Astrocyte (in vitro differentiated cells and primary cell): ENCODE data around the gene FAM43B. TPM values are rescaled to one million over a fixed set of nuclear protein-coding genes. Genes with fewer than 3 reads are reported as not detected.
"Not testable (repeated sequence)": the region's sequence is repeated elsewhere in the genome, so short reads cannot be mapped to it uniquely, and the experiment has no call there.

Source experiments
- DNase-seq: peaks from one replicate; pipeline ENCODE4 v3.0.0-alpha.2; 2010; ENCODE audit warnings: low read depth
- FAIRE-seq: peaks from 2 replicates; lab custom pipeline; 2011; peaks lifted over from hg19 to GRCh38; lab: Jason Lieb, UNC
- H2AFZ ChIP-seq: 2 replicates; pipeline ENCODE4 v1.6.0; 2012; ENCODE audit warnings: low read depth, low read length, inconsistent platforms
- H3K27ac ChIP-seq: 2 replicates; pipeline ENCODE4 v1.5.1; 2011; ENCODE audit warnings: low read depth, low read length, inconsistent platforms
- H3K27me3 ChIP-seq: 2 replicates; pipeline ENCODE4 v1.6.0; 2011; ENCODE audit warnings: low read length, inconsistent platforms; ENCODE audit not compliant: insufficient read depth
- H3K36me3 ChIP-seq: 2 replicates; pipeline ENCODE4 v1.5.1; 2011; ENCODE audit warnings: low read length, inconsistent platforms; ENCODE audit not compliant: insufficient read depth
- H3K4me1 ChIP-seq: 2 replicates; pipeline ENCODE4 v1.5.1; 2011; ENCODE audit warnings: low read length, inconsistent platforms; ENCODE audit not compliant: insufficient read depth
- H3K4me2 ChIP-seq: 2 replicates; pipeline ENCODE4 v1.6.0; 2012; ENCODE audit warnings: low read length, inconsistent platforms
- H3K4me3 ChIP-seq: 2 replicates; pipeline ENCODE4 v1.5.1; 2011; ENCODE audit warnings: low read depth, mild to moderate bottlenecking, low read length, inconsistent platforms; ENCODE audit not compliant: insufficient read depth
- H3K79me2 ChIP-seq: 2 replicates; pipeline ENCODE4 v1.6.0; 2012; ENCODE audit warnings: mild to moderate bottlenecking, low read length, inconsistent platforms; ENCODE audit not compliant: insufficient read depth
- H3K9ac ChIP-seq: 2 replicates; pipeline ENCODE4 v1.6.0; 2012; ENCODE audit warnings: mild to moderate bottlenecking, low read length, inconsistent platforms
- H3K9me3 ChIP-seq: 2 replicates; pipeline ENCODE4 v1.5.1; 2012; ENCODE audit warnings: low read depth, mild to moderate bottlenecking, low read length, inconsistent platforms; ENCODE audit not compliant: insufficient read depth
- H4K20me1 ChIP-seq: 2 replicates; pipeline ENCODE4 v1.6.0; 2012; ENCODE audit warnings: low read length, inconsistent platforms; ENCODE audit not compliant: insufficient read depth
- H3K27ac Mint-ChIP-seq: one replicate; pipeline ENCODE4 v1.8.0; 2021; ENCODE audit warnings: mild to moderate bottlenecking, mixed read lengths; ENCODE audit not compliant: unreplicated experiment
- H3K27me3 Mint-ChIP-seq: one replicate; pipeline ENCODE4 v1.8.0; 2021; ENCODE audit warnings: low read depth, mixed read lengths; ENCODE audit not compliant: unreplicated experiment
- H3K36me3 Mint-ChIP-seq: one replicate; pipeline ENCODE4 v1.8.0; 2021; ENCODE audit warnings: low read depth, mixed read lengths; ENCODE audit not compliant: unreplicated experiment
- H3K4me1 Mint-ChIP-seq: one replicate; pipeline ENCODE4 v1.8.0; 2021; ENCODE audit warnings: low read depth, mixed read lengths; ENCODE audit not compliant: unreplicated experiment
- H3K4me3 Mint-ChIP-seq: one replicate; pipeline ENCODE4 v1.8.0; 2021; ENCODE audit warnings: mild to moderate bottlenecking, moderate library complexity, mixed read lengths; ENCODE audit not compliant: unreplicated experiment
- H3K9me3 Mint-ChIP-seq: one replicate; pipeline ENCODE4 v1.8.0; 2021; ENCODE audit warnings: mild to moderate bottlenecking, mixed read lengths; ENCODE audit not compliant: unreplicated experiment
- EZH2 ChIP-seq: IDR thresholded peaks from 2 replicates; pipeline ENCODE4 v1.6.1; 2012; ENCODE audit warnings: mild to moderate bottlenecking, low read length, inconsistent platforms; ENCODE audit not compliant: insufficient read depth
- total RNA-seq: library from RNA; stranded (reverse); gene quantifications from 2 replicates; pipeline ENCODE4 v1.2.1, GENCODE V29; 2021
- TF ChIP-seq, protein P1 (sequence below): IDR thresholded peaks from 2 replicates; pipeline ENCODE4 v1.5.1; 2011; ENCODE audit warnings: low read depth, mild to moderate bottlenecking, inconsistent platforms, low read length, moderate library complexity; ENCODE audit not compliant: insufficient read depth

The FAM43B gene
- total RNA-seq, 1 donor from 2014 or later, result 0.27 TPM

DNA sequence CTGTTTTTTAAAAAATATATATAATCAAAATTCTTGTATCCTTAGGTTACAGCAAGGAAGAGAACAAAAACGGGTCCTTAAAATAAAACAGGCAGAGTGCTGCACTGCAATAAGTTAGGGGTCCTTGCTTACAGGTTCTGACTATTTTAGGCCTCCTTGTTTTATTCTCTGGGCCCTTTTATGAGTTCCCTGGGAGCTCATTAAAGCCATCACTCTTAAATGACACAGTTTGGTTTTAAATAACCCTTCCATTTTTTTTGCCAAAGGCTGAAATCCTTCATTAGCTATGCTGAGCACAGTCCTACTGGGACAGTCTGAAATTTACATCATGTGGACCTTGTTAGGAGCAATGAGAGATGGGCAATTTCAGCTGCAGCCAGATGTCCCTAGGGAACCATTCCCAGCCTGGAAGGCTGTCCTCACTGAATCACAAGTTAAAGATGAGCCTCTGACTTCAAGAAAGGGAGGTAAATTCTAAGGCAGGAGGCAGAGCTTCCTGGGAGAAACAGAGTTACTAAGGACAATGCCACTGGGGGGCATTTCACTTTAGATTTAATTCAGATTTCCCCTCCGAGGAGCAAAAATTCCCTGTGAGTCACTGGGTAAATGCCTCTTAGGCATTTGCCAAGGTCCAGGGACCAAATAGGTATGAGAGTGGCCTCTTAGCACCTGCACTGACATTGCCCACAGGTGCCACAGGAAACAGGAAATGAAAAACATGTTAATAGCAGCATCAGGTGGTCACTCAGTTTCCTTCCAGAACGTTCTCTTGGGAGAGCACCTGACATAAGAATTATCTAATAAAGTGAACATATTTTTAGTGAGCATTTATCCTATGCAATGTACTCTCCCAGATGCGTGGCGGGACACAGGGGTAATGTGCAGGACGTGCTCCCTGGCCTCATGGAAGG, 40.6 kb upstream of the FAM43B start:
- no peaks in the 10 kb centered on the region for H3K9me3 Mint-ChIP-seq
- peaks cover 2% of the 10 kb centered on the region for H3K4me1 Mint-ChIP-seq
- FAIRE-seq, result no peak
- no peak overlapping the region for H2AFZ ChIP-seq
- no peaks in the 10 kb centered on the region for H3K36me3 Mint-ChIP-seq
- H3K27me3 ChIP-seq, result no peaks in the 10 kb centered on the region
- H3K27ac ChIP-seq, result no peak overlapping the region
- H3K27ac Mint-ChIP-seq, result no peak overlapping the region
- H3K36me3 ChIP-seq, result no peaks in the 10 kb centered on the region
- DNase-seq, result no peak
- peaks cover 27% of the 10 kb centered on the region for H3K27me3 Mint-ChIP-seq
- H3K4me3 Mint-ChIP-seq, result no peak overlapping the region
- H3K9me3 ChIP-seq, result no peaks in the 10 kb centered on the region
- H3K79me2 ChIP-seq, result peaks cover 12% of the 10 kb centered on the region
- no peak overlapping the region for H3K9ac ChIP-seq
- no peak overlapping the region for H3K4me2 ChIP-seq
- H3K4me1 ChIP-seq, result peaks cover 12% of the 10 kb centered on the region
- no peak overlapping the region for H3K4me3 ChIP-seq
- H4K20me1 ChIP-seq, result no peaks in the 10 kb centered on the region
- no peak for TF ChIP-seq EZH2
- TF ChIP-seq, protein P1, sequence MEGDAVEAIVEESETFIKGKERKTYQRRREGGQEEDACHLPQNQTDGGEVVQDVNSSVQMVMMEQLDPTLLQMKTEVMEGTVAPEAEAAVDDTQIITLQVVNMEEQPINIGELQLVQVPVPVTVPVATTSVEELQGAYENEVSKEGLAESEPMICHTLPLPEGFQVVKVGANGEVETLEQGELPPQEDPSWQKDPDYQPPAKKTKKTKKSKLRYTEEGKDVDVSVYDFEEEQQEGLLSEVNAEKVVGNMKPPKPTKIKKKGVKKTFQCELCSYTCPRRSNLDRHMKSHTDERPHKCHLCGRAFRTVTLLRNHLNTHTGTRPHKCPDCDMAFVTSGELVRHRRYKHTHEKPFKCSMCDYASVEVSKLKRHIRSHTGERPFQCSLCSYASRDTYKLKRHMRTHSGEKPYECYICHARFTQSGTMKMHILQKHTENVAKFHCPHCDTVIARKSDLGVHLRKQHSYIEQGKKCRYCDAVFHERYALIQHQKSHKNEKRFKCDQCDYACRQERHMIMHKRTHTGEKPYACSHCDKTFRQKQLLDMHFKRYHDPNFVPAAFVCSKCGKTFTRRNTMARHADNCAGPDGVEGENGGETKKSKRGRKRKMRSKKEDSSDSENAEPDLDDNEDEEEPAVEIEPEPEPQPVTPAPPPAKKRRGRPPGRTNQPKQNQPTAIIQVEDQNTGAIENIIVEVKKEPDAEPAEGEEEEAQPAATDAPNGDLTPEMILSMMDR, result no peak

DNA sequence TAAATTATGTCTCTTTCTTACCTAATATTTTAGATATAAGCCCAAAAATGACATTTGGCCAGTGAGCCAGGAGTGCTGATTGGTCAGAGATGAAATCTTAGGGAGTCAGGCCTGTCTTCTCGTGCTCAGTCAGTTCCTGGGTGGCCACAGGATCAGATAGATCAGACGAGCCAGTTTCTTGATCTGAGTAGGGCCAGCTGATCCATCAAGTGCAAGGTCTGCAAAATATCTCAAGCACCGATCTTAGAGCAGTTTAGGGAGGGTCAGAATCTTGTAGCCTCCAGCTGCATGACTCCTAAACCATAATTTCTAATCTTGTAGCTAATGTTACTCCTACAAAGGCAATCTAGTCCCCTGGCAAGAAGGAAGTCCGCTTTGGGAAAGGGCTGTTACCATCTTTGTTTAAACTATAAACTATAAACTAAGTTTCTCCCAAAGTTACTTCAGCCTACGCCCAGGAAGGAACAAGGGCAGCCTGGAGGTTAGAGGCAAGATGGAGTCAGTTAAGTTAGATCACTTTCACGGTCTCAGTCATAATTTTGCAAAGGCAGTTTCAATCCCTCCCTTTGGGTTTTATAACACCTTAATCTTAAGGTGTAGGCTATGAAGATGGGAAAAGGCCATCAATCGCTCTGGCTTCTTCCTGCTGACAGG, 32.6 kb upstream of the FAM43B start:
- H3K79me2 ChIP-seq, FAIRE-seq, H3K36me3 ChIP-seq, H3K9ac ChIP-seq, H3K36me3 Mint-ChIP-seq, H3K9me3 ChIP-seq, DNase-seq, H3K9me3 Mint-ChIP-seq, H3K4me3 Mint-ChIP-seq, H2AFZ ChIP-seq, H3K27ac ChIP-seq, H3K27ac Mint-ChIP-seq, H3K4me3 ChIP-seq, H3K4me1 ChIP-seq, H4K20me1 ChIP-seq, H3K4me2 ChIP-seq, H3K4me1 Mint-ChIP-seq: not testable (repeated sequence)
- peaks cover 36% of the 10 kb centered on the region for H3K27me3 Mint-ChIP-seq
- H3K27me3 ChIP-seq, result peaks cover 10% of the 10 kb centered on the region

DNA sequence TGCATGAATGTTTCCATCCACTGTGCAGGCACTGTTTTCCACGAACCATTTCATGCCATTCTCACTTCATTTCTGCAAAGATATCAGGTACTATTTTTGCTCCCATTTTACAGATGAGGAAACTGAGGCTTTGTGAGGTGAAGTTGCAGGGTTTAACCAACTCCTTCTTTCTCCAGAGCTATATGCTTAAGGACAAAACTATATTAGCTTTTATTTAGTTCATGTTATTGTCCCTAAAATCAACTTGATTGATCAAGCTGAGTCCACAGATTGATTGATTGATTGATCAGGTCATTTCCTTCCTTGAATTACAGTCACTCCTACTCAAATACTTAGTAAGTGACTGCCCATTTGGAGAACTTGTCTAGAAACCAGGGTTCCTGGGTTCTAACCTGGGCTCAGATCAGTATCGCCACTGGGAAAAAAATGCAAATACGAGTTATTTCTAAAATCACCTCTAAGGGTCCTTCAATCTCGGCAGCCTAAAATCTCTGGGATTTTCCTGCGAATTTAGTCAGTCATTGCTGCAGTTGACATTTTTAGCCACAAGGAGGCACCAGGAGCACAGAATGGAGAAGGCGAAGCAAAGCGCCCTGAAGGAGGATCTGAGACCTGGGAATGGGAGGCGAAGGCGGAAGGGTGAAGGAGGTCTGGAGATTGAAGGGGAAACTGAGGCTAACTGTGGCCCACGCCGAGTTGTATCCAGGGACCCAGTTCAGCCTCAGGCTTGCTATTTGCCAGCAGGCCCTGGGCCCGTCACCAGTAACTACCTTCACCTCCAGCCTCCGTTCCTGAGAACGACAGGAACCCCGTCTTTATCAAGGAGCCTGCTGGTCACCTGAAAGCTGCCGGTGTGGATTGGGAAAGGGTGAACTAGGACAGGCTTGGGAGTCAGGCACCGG, 30.2 kb upstream of the FAM43B start:
- Histone ChIP-seq H3K9me3 (no peaks in the 10 kb centered on the region), H3K4me3 (no peak overlapping the region), H3K9ac (no peak overlapping the region), H3K27me3 (peaks cover 18% of the 10 kb centered on the region), H3K79me2 (no peaks in the 10 kb centered on the region), H3K27ac (no peak overlapping the region), H3K36me3 (no peaks in the 10 kb centered on the region), H3K4me1 (no peaks in the 10 kb centered on the region), H3K4me2 (peak overlapping the region; percentile 49), H4K20me1 (no peaks in the 10 kb centered on the region), H2AFZ (no peak overlapping the region)
- FAIRE-seq (peak; percentile 69), DNase-seq (peak; percentile 34)
- peaks cover 44% of the 10 kb centered on the region for H3K27me3 Mint-ChIP-seq
- no peaks in the 10 kb centered on the region for H3K36me3 Mint-ChIP-seq
- no peaks in the 10 kb centered on the region for H3K4me1 Mint-ChIP-seq
- TF ChIP-seq, protein P1, result peak; percentile 96
- TF ChIP-seq EZH2, result no peak
- no peak overlapping the region for H3K27ac Mint-ChIP-seq
- no peaks in the 10 kb centered on the region for H3K9me3 Mint-ChIP-seq
- no peak overlapping the region for H3K4me3 Mint-ChIP-seq
